A549 (cell line): ENCODE results near the gene RXFP2. TPM values are rescaled to one million over a fixed set of nuclear protein-coding genes. Genes with fewer than 3 reads are reported as not detected.

ENCODE experiments used
- ATAC-seq, 2 experiments: fragments of 200-7000 bp in 1 of 2; fragments of >200 bp in 1 of 2; cut with Nextera tagmentation in 1 of 2; cut with Tn5 transposase in 1 of 2; 3 replicates each; pipeline versions ENCODE4 v1.8.0 to v1.9.1; 2018 to 2020; ENCODE audit warnings: mild to moderate bottlenecking in 1 of 2, moderate library complexity in 1 of 2
- CTCF ChIA-PET: fragments of 300-600 bp; sonication (Branson Sonifier 250); formaldehyde crosslinking; extraction: SDS; loops from one replicate; lab custom pipeline; 2021; ENCODE audit warnings: antibody characterized with exemption, inconsistent platforms; lab: Yijun Ruan, JAX
- POLR2A ChIA-PET: fragments of 350-600 bp; formaldehyde crosslinking; extraction: SDS; loops from one replicate; lab custom pipeline; 2021; ENCODE audit warnings: antibody characterized with exemption, inconsistent platforms; lab: Yijun Ruan, JAX
- DNase-seq, 2 experiments: peaks; one replicate each; pipeline versions ENCODE4 v3.0.0 to v3.0.0-alpha.2; 2011 to 2016; ENCODE audit warnings: low read depth in 1 of 2, low spot score in 1 of 2
- FAIRE-seq: peaks from 2 replicates; lab custom pipeline; 2011; peaks lifted over from hg19 to GRCh38; lab: Jason Lieb, UNC
- H3K27ac ChIP-seq, 2 experiments: fragments of >200 bp; sonication (Bioruptor Twin); formaldehyde crosslinking; 3 replicates each; pipeline ENCODE4 v1.5.1; 2016 to 2017
- H3K4me1 ChIP-seq: fragments of >200 bp; sonication (Bioruptor Twin); formaldehyde crosslinking; 3 replicates; pipeline ENCODE4 v1.6.1; 2016
- H3K4me2 ChIP-seq: fragments of >200 bp; sonication (Bioruptor Twin); formaldehyde crosslinking; 3 replicates; pipeline ENCODE4 v1.6.1; 2016
- H3K4me3 ChIP-seq: fragments of >200 bp; sonication (Bioruptor Twin); formaldehyde crosslinking; 3 replicates; pipeline ENCODE4 v1.5.1; 2016
- H3K9me3 ChIP-seq: fragments of >200 bp; sonication (Bioruptor Twin); formaldehyde crosslinking; 3 replicates; pipeline ENCODE4 v1.6.1; 2016
- CHD2 ChIP-seq: fragments of 150-350 bp; IDR thresholded peaks from 2 replicates; pipeline ENCODE4 v1.6.1; 2014; ENCODE audit warnings: low read length; ENCODE audit not compliant: partially characterized antibody
- CHD4 ChIP-seq: fragments of 200-600 bp; sonication (generic); IDR thresholded peaks from 2 replicates; pipeline ENCODE4 v1.6.1; 2016; ENCODE audit warnings: antibody characterized with exemption, mild to moderate bottlenecking, borderline replicate concordance
- ESRRA ChIP-seq: fragments of 150-350 bp; IDR thresholded peaks from 2 replicates; pipeline ENCODE4 v1.6.1; 2014; ENCODE audit warnings: mild to moderate bottlenecking, low read length, borderline replicate concordance
- FOSL2 ChIP-seq, 2 experiments: fragments of 450-650 bp in 1 of 2; fragments of >200 bp in 1 of 2; sonication (Bioruptor Twin) in 1 of 2; formaldehyde crosslinking; IDR thresholded peaks; 2 replicates each; pipeline versions ENCODE4 v1.5.0 to v1.6.1; 2016 to 2020; ENCODE audit warnings: mild to moderate bottlenecking in 1 of 2, moderate library complexity in 1 of 2
- HOXB13 ChIP-seq: fragments of 250-450 bp; sonication (Bioruptor Pico); IDR thresholded peaks from 2 replicates; pipeline ENCODE4 v1.5.0; 2020; ENCODE audit warnings: low read depth, mild to moderate bottlenecking, moderate library complexity
- KDM1A ChIP-seq: fragments of 200-600 bp; sonication (generic); IDR thresholded peaks from 2 replicates; pipeline ENCODE4 v1.6.1; 2016; ENCODE audit warnings: low read depth, mild to moderate bottlenecking
- MAZ ChIP-seq: fragments of 150-350 bp; IDR thresholded peaks from 2 replicates; pipeline ENCODE4 v1.6.1; 2014; ENCODE audit warnings: antibody characterized with exemption, low read depth, low read length, borderline replicate concordance
- POLR2A ChIP-seq: IDR thresholded peaks from 2 replicates; pipeline ENCODE4 v1.6.1; 2012; ENCODE audit warnings: mild to moderate bottlenecking, low read length
- RAD21 ChIP-seq, 2 experiments: fragments of >200 bp in 1 of 2; sonication (Bioruptor Twin) in 1 of 2; formaldehyde crosslinking in 1 of 2; IDR thresholded peaks in 1 of 2; conservative IDR thresholded peaks in 1 of 2; 2 replicates in 1 of 2; 3 replicates in 1 of 2; pipeline ENCODE4 v1.6.1; 2012 to 2018; ENCODE audit warnings: inconsistent platforms in 1 of 2
- TP53 ChIP-seq: fragments of 250-450 bp; sonication (Bioruptor Pico); IDR thresholded peaks from 2 replicates; pipeline ENCODE4 v1.5.0; 2021; ENCODE audit warnings: mild to moderate bottlenecking, moderate library complexity
- ZFP36 ChIP-seq: fragments of 450-650 bp; IDR thresholded peaks from 2 replicates; pipeline ENCODE4 v1.6.1; 2014; ENCODE audit warnings: borderline replicate concordance; ENCODE audit not compliant: partially characterized antibody
- ZNF302 ChIP-seq: fragments of 250-450 bp; sonication (Bioruptor Pico); IDR thresholded peaks from 2 replicates; pipeline ENCODE4 v1.9.0; 2021; ENCODE audit warnings: inconsistent platforms, mild to moderate bottlenecking, moderate library complexity
- WGBS: methylation state at CpG from one replicate; pipeline ENCODE4 v1.1.6; 2017; ENCODE audit errors: missing lambda C conversion rate; 5-methylcytosine and 5-hydroxymethylcytosine counted together
- polyA plus RNA-seq, 4 experiments: library from polyadenylated mRNA; depleted of rRNA in 3 of 4; stranded (reverse); fragments of >200 nt; fragmentation: RNase III in 1 of 4; extraction: RNeasy Plus Mini Kit Qiagen cat#74134 plus additional on column Dnase treatment in 1 of 4; gene quantifications; 2 replicates in 3 of 4; 3 replicates in 1 of 4; pipeline ENCODE4 v1.2.3, GENCODE V29; 2011 to 2017
- TF ChIP-seq, protein P1 (sequence below): IDR thresholded peaks from 2 replicates; pipeline ENCODE4 v1.6.1; 2012
- TF ChIP-seq, protein P2 (sequence below): fragments of 250-450 bp; sonication (Bioruptor Pico); IDR thresholded peaks from 2 replicates; pipeline ENCODE4 v1.5.0; 2021; ENCODE audit warnings: mild to moderate bottlenecking, moderate library complexity, borderline replicate concordance
- TF ChIP-seq, protein P3 (sequence below): fragments of >200 bp; sonication (Bioruptor Twin); formaldehyde crosslinking; IDR thresholded peaks from 3 replicates; pipeline ENCODE4 v1.6.1; 2016
- TF ChIP-seq, protein P4 (sequence below): fragments of 450-650 bp; IDR thresholded peaks from 2 replicates; pipeline ENCODE4 v1.6.1; 2014; ENCODE audit warnings: antibody characterized with exemption

RXFP2 gene
- polyA plus RNA-seq, 2 of the 4 experiments (the other 2 are of a cell fraction): not detected

DNA sequence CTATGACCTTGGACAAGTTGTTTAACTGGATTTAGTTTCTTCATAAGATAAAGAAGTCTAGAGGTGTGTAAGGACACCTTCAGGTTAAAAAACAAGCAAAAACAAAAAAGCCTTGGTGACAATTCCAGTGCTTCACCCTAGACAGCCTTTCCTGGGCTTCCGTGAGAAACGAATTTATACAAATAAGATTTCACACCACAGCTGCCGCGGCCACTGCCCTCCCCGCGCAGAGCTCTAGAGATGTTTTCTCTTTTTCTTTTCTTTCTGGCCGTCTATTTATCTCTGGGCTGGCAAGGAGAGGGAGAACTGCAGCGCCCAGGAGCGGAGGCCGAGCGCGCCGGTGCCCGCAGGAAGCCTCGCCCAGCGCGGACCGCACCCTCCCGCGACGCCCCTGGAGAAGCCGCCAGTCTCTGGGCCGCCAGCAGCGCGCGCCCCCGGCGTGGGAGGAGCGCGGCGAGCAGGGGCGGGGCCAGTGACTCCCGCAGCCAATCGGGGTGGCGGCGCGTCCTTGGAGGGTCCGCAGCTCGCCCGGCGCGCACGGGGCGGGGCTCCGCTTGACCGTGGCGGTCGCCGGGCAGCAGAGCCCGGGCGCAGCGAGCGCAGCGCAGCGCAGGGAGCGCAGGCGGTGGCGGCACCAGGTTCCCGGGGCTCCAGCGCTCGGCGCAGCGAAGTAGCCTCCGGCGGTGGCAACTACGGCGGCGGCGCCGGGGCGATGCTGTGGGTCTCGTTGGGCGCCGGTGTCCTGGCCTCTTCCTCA, 107.0 kb downstream of the RXFP2 start (continued):
- TF ChIP-seq HOXB13 (CRISPR knock-in tag) (no peak), ZNF302 (CRISPR knock-in tag) (no peak), TP53 (CRISPR knock-in tag) (no peak)

DNA sequence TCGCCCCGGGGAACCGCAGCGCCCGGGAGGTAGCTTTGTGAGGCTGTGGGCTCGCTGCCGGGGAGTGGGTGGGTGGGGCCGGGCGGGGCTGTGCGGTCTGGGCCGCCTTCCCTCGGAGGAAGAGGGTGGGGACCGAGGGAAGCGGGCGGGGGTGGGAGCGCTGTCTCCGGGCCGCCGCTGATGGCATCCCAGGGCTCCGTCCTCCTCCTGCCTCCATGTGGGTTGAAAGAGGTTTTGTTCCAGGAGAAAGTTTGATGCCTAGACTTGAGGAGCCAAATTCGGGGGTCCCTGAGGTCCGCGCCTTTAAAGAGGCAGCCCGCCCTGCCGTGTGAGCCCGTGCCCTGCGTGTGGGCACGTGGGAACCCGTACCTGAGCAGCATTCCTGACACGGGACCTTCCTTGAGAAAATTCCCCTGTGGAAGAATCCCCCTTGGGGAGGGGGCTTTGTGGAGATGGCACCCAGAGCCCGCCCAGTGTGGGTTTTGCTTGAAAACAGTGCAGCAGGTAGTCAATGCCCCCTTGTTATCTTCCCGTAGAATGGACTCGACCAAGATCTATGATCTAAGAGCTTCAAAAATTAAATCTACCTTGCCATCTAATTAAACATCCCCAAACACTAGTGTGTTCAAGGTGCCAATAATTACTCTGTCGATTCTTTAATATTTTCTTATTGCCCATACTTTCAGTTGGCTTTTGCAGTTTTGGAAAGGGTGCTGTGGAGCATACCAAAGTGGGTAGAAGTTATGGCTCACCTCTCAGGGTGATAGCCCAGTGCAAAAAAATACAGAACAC, 107.8 kb downstream of the RXFP2 start:
- H3K9me3 ChIP-seq: no peaks in the 10 kb centered on the region; the same call in 2 of the 3 replicates
- no peak for FAIRE-seq
- 9% methylated on average over 10 of the region's 34 CpGs for WGBS

DNA sequence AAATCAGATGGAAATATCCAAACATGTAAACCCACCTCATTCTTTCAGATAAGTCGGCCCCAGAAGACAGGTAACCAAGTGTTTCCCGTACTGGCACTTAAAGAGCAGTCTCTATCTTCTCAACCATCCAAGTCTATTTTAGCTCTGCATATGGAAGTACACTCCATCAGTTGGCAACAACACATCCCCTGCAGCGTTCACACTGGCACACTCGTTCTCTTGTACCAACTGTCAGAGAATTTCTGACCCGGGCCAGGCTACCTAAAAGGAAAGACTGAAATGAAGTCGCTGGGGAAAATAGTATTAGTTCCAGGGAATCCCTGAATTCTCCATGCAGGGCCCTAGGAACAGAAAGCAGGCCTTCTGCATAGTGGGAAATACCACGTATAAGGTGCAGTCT, 109.3 kb downstream of the RXFP2 start:
- POLR2A ChIA-PET: no interaction called here
- FAIRE-seq: no peak

More for the DNA sequence above, 107.8 kb downstream of the RXFP2 start:
- ChIA-PET POLR2A (no interaction called here), CTCF (no interaction called here)
- Histone ChIP-seq H3K4me3 (peak overlapping the region; percentile 61), H3K4me2 (peak overlapping the region; percentile 77), H3K4me1 (no peaks in the 10 kb centered on the region), H3K27ac (0 out of 6 replicates have a peak overlapping the region, but pooled peaks of 1 of the 2 experiments have one; percentile 10)
- DNase-seq (no peak), ATAC-seq (peak; percentile 40; a peak in 4 of 6 replicates)
- TF ChIP-seq ZFP36: no peak

More for the DNA sequence above, 109.3 kb downstream of the RXFP2 start:
- Histone ChIP-seq H3K4me2 (no peak overlapping the region), H3K9me3 (no peaks in the 10 kb centered on the region; the same call in 2 of the 3 replicates), H3K4me3 (no peak overlapping the region), H3K4me1 (no peaks in the 10 kb centered on the region), H3K27ac (no peak overlapping the region)
- WGBS: 58% methylated on average over 7 of the region's 7 CpGs
- DNase-seq: no peak
- no peak for ATAC-seq
- CTCF ChIA-PET: no interaction called here
- TF ChIP-seq, protein P1, sequence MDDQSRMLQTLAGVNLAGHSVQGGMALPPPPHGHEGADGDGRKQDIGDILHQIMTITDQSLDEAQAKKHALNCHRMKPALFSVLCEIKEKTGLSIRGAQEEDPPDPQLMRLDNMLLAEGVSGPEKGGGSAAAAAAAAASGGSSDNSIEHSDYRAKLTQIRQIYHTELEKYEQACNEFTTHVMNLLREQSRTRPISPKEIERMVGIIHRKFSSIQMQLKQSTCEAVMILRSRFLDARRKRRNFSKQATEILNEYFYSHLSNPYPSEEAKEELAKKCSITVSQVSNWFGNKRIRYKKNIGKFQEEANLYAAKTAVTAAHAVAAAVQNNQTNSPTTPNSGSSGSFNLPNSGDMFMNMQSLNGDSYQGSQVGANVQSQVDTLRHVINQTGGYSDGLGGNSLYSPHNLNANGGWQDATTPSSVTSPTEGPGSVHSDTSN: no peak
- TF ChIP-seq CHD4: no peak
- TF ChIP-seq MAZ: no peak
- no peak for TF ChIP-seq CHD2
- TF ChIP-seq, protein P2, sequence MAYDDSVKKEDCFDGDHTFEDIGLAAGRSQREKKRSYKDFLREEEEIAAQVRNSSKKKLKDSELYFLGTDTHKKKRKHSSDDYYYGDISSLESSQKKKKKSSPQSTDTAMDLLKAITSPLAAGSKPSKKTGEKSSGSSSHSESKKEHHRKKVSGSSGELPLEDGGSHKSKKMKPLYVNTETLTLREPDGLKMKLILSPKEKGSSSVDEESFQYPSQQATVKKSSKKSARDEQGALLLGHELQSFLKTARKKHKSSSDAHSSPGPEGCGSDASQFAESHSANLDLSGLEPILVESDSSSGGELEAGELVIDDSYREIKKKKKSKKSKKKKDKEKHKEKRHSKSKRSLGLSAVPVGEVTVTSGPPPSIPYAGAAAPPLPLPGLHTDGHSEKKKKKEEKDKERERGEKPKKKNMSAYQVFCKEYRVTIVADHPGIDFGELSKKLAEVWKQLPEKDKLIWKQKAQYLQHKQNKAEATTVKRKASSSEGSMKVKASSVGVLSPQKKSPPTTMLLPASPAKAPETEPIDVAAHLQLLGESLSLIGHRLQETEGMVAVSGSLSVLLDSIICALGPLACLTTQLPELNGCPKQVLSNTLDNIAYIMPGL (CRISPR knock-in tag): no peak
- no peak for TF ChIP-seq KDM1A
- TF ChIP-seq ESRRA: no peak
- TF ChIP-seq RAD21 (conservative IDR thresholded peaks at IDR 0.05 in 1 of 2, IDR thresholded peaks at IDR 0.05 in 1 of 2): no peak
- no peak for TF ChIP-seq HOXB13 (CRISPR knock-in tag)
- no peak for TF ChIP-seq FOSL2 (IDR thresholded peaks at IDR 0.05)
- no peak for TF ChIP-seq FOSL2 (CRISPR knock-in tag; IDR thresholded peaks at IDR 0.05)
- TF ChIP-seq POLR2A: no peak
- TF ChIP-seq, protein P3, sequence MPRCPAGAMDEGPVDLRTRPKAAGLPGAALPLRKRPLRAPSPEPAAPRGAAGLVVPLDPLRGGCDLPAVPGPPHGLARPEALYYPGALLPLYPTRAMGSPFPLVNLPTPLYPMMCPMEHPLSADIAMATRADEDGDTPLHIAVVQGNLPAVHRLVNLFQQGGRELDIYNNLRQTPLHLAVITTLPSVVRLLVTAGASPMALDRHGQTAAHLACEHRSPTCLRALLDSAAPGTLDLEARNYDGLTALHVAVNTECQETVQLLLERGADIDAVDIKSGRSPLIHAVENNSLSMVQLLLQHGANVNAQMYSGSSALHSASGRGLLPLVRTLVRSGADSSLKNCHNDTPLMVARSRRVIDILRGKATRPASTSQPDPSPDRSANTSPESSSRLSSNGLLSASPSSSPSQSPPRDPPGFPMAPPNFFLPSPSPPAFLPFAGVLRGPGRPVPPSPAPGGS: no peak
- TF ChIP-seq, protein P4, sequence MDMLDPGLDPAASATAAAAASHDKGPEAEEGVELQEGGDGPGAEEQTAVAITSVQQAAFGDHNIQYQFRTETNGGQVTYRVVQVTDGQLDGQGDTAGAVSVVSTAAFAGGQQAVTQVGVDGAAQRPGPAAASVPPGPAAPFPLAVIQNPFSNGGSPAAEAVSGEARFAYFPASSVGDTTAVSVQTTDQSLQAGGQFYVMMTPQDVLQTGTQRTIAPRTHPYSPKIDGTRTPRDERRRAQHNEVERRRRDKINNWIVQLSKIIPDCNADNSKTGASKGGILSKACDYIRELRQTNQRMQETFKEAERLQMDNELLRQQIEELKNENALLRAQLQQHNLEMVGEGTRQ: no peak
